AG10803 (cell line): ENCODE results near the gene PRDM15.

Experiments
- DNase-seq: peaks from one replicate; pipeline ENCODE4 v3.0.0; 2010; ENCODE audit warnings: low read depth
- H3K4me3 ChIP-seq: 2 replicates; pipeline ENCODE4 v1.5.1; 2011; ENCODE audit warnings: mild to moderate bottlenecking, low read length, control low read depth
- TF ChIP-seq, protein P1 (sequence below): conservative IDR thresholded peaks from 2 replicates; pipeline ENCODE4 v1.5.1; 2011; ENCODE audit warnings: mild to moderate bottlenecking, low read length, control low read depth, inconsistent platforms

The PRDM15 gene

GRCh38 chr21:41815652-41816582, 63.2 kb downstream of the PRDM15 start:
- H3K4me3 ChIP-seq, result no peak overlapping the region
- TF ChIP-seq, protein P1, sequence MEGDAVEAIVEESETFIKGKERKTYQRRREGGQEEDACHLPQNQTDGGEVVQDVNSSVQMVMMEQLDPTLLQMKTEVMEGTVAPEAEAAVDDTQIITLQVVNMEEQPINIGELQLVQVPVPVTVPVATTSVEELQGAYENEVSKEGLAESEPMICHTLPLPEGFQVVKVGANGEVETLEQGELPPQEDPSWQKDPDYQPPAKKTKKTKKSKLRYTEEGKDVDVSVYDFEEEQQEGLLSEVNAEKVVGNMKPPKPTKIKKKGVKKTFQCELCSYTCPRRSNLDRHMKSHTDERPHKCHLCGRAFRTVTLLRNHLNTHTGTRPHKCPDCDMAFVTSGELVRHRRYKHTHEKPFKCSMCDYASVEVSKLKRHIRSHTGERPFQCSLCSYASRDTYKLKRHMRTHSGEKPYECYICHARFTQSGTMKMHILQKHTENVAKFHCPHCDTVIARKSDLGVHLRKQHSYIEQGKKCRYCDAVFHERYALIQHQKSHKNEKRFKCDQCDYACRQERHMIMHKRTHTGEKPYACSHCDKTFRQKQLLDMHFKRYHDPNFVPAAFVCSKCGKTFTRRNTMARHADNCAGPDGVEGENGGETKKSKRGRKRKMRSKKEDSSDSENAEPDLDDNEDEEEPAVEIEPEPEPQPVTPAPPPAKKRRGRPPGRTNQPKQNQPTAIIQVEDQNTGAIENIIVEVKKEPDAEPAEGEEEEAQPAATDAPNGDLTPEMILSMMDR, result no peak
- no peak for DNase-seq

GRCh38 chr21:41813226-41813625, 65.9 kb downstream of the PRDM15 start:
- no peak overlapping the region for H3K4me3 ChIP-seq
- TF ChIP-seq, protein P1, result no peak
- DNase-seq, result no peak

- TF ChIP-seq, protein P1, result no peak
Observed at GRCh38 chr21:41812679-41813078, 66.5 kb downstream of the PRDM15 start.

GRCh38 chr21:41810597-41810932, 68.6 kb downstream of the PRDM15 start:
- no peak overlapping the region for H3K4me3 ChIP-seq
- TF ChIP-seq, protein P1, result no peak
- no peak for DNase-seq

More at GRCh38 chr21:41812679-41813078, 66.5 kb downstream of the PRDM15 start:
- DNase-seq, result no peak
- H3K4me3 ChIP-seq, result no peak overlapping the region

GRCh38 chr21:41809891-41810596, 69.1 kb downstream of the PRDM15 start:
- no peak for DNase-seq
- no peak overlapping the region for H3K4me3 ChIP-seq
- TF ChIP-seq, protein P1, result no peak

- TF ChIP-seq, protein P1, result no peak
- no peak for DNase-seq
Observed at GRCh38 chr21:41808846-41809245, 70.3 kb downstream of the PRDM15 start.

More at GRCh38 chr21:41808846-41809245, 70.3 kb downstream of the PRDM15 start:
- no peak overlapping the region for H3K4me3 ChIP-seq
